Thyroid gland (tissue), 4 donors: ENCODE data around the gene PDGFC. TPM values are rescaled to one million over a fixed set of nuclear protein-coding genes. Genes with fewer than 3 reads are reported as not detected.

Experiments used
- DNase-seq, 2 donors: peaks; one replicate each; pipeline ENCODE4 v3.0.0-alpha.2; 2019
- H3K27ac ChIP-seq, 3 donors: fragments of 200-600 bp; sonication (generic); 1 replicate in 2 of 3; 2 replicates in 1 of 3; pipeline ENCODE4 v1.5.1; 2016 to 2019; ENCODE audit warnings: mild to moderate bottlenecking in 1 of 3, moderate library complexity in 1 of 3
- H3K27me3 ChIP-seq: fragments of 200-600 bp; sonication (generic); one replicate; pipeline ENCODE4 v1.5.1; 2019
- H3K36me3 ChIP-seq, 2 donors: fragments of 200-600 bp; sonication (generic); one replicate each; pipeline ENCODE4 v1.5.1; 2016 to 2019
- H3K4me1 ChIP-seq, 2 donors: fragments of 200-600 bp; sonication (generic); one replicate each; pipeline ENCODE4 v1.5.1; 2017 to 2019
- H3K4me3 ChIP-seq, 3 donors: fragments of 200-600 bp; sonication (generic); replicated peaks in 1 of 3; 1 replicate in 2 of 3; 2 replicates in 1 of 3; pipeline ENCODE4 v1.5.1; 2016; ENCODE audit warnings: mild to moderate bottlenecking in 1 of 3
- H3K9me3 ChIP-seq: fragments of 200-600 bp; sonication (generic); one replicate; pipeline ENCODE4 v1.5.1; 2017
- CTCF ChIP-seq, 6 experiments: fragments of 200-600 bp in 3 of 6; fragments of 450-650 bp in 3 of 6; sonication (generic) in 3 of 6; IDR thresholded peaks; one replicate each; pipeline ENCODE4 v1.5.1; 2016 to 2019; ENCODE audit warnings: antibody characterized with exemption in 6 of 6, mild to moderate bottlenecking in 2 of 6, inconsistent platforms in 1 of 6, moderate library complexity in 1 of 6
- POLR2A ChIP-seq, 2 donors: fragments of 450-650 bp; IDR thresholded peaks; one replicate each; pipeline ENCODE4 v1.6.1; 2017; ENCODE audit warnings: antibody characterized with exemption in 2 of 2, mild to moderate bottlenecking in 2 of 2, moderate library complexity in 1 of 2
- WGBS, 2 donors: methylation state at CpG; one replicate each; pipeline ENCODE4 v1.1.5; 2017; 5-methylcytosine and 5-hydroxymethylcytosine counted together
- intact Hi-C: fragments of 100-400 bp; cut with DNase I; formaldehyde crosslinking; loops from one replicate; pipeline ENCODE4 v1.15.1; 2023
- total RNA-seq, 4 donors: library from RNA; depleted of rRNA; stranded (reverse); fragments of >200 nt; gene quantifications; one replicate each; pipeline ENCODE4 v1.2.3, GENCODE V29; 2016

Gene PDGFC
- total RNA-seq, 4 donors from 2014 or later, result 28.9 to 34.6 (median 29.9) TPM

DNA sequence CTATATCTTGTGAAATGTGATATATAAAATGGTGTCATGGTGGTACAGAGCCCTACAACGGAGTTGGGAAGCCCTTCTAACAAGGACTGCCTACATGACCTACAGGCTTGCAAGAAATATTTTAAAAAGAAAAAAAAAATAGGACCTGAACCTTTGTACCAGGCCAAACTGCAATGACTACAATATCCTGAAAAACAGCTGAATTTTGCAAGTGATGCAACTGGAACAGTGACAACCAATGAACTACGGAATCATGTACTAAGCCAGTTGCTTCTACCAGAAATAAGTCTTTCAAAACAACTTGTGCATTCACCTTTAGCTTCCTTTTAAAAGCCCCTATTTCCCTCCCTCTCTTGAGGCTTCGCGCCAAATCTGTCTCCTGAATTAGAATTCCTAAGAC, 58.4 kb downstream of the PDGFC start:
- H3K27ac ChIP-seq, result no peak overlapping the region
- no peak overlapping the region for H3K4me3 ChIP-seq
- TF ChIP-seq CTCF (IDR thresholded peaks at IDR 0.05) (no peak), POLR2A (IDR thresholded peaks at IDR 0.05) (no peak)
- no peaks in the 10 kb centered on the region for H3K36me3 ChIP-seq
- peaks cover 8 to 15% of the 10 kb centered on the region in 2 donors for H3K4me1 ChIP-seq
- no peaks in the 10 kb centered on the region for H3K27me3 ChIP-seq
- intact Hi-C loops, result no loop called here
- H3K9me3 ChIP-seq, result no peaks in the 10 kb centered on the region
- 93 to 95% methylated on average over 4 of the region's 4 CpGs for WGBS, 2 donors
- no peak for DNase-seq

GRCh38 chr4:156909010-156909409, 62.6 kb downstream of the PDGFC start:
- H3K4me3 ChIP-seq, result no peak overlapping the region
- no peak for DNase-seq
- WGBS, 2 donors, result 80 to 83% methylated on average over 2 of the region's 2 CpGs
- no peak for TF ChIP-seq CTCF (IDR thresholded peaks at IDR 0.05)
- no peak for TF ChIP-seq POLR2A (IDR thresholded peaks at IDR 0.05)
- H3K27ac ChIP-seq, result no peak overlapping the region
- peaks cover 0 to 10% of the 10 kb centered on the region in 2 donors for H3K4me1 ChIP-seq
- H3K36me3 ChIP-seq, result no peaks in the 10 kb centered on the region
- H3K27me3 ChIP-seq, result no peaks in the 10 kb centered on the region
- intact Hi-C loops, result no loop called here
- H3K9me3 ChIP-seq, result no peaks in the 10 kb centered on the region

DNA sequence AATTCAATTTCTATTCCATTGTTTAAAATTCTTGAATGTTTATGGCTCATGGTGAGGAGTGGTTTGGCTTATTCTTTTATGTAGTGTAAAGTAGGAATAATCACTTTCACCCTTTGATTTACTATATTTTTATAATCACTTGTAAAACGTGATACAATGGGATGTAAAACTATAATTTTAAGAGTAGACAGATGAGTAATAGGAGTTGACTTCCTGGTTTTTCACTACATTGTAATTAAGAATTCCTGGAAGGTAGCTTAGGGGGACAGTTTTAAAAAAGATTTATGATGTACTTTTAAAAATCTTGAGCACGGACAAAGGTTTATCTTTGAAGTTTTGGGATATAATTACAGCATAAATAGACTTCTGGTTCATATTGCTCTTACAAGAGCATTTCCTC, 65.3 kb downstream of the PDGFC start:
- H3K9me3 ChIP-seq, result no peaks in the 10 kb centered on the region
- no peaks in the 10 kb centered on the region for H3K27me3 ChIP-seq
- TF ChIP-seq POLR2A (IDR thresholded peaks at IDR 0.05), result no peak
- TF ChIP-seq CTCF (IDR thresholded peaks at IDR 0.05), result no peak
- H3K4me3 ChIP-seq, result no peak overlapping the region
- intact Hi-C loops, result no loop called here
- no peaks in the 10 kb centered on the region for H3K36me3 ChIP-seq
- DNase-seq, result no peak
- 59 to 77% methylated on average over 2 of the region's 2 CpGs for whole genome bisulfite sequencing, 2 donors
- H3K27ac ChIP-seq, result no peak overlapping the region
- H3K4me1 ChIP-seq, result no peaks in the 10 kb centered on the region

GRCh38 chr4:156901871-156902270, 69.7 kb downstream of the PDGFC start:
- Histone ChIP-seq H3K4me3 (no peak overlapping the region), H3K27me3 (no peaks in the 10 kb centered on the region), H3K27ac (no peak overlapping the region), H3K4me1 (no peaks in the 10 kb centered on the region), H3K9me3 (no peaks in the 10 kb centered on the region), H3K36me3 (no peaks in the 10 kb centered on the region)
- DNase-seq, result no peak
- intact Hi-C loops, result no loop called here
- WGBS, 2 donors, result 90 to 91% methylated on average over 3 of the region's 3 CpGs
- TF ChIP-seq POLR2A (IDR thresholded peaks at IDR 0.05), result no peak
- TF ChIP-seq CTCF (IDR thresholded peaks at IDR 0.05), result no peak

DNA sequence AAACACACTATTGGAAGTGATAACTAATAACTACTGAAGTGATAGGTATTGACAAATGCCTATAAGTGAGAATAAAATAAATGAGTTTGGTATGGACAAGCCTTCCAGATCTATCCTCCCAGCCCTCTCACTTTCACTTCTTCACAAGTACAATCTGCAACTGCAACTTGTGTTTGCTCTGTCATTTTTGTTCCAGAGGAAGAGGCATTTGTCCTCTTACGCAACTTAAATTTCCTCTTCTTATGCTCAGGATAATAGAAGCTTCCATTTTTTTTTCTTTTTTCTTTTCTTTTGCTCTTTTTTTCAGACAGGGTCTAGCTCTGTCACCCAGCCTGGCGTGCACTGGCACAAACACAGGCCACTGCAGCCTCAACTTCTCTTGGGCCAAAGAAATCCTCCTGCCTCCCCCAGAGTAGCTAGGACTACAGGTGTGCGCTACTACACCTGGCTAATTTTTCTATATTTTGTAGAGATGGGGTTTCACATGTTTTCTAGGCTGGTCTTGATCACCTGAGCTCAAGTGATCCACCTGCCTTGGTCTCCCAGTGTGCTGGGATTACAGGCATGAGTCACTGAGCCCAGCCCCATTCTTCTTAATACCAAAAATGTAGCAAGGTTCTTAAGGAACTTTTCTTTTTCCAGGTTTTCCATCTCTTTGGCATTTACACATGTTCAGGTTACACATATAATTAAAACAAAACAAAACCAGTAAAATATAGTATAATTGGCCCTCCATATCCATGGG, 73.1 kb downstream of the PDGFC start:
- Histone ChIP-seq H3K36me3 (no peaks in the 10 kb centered on the region), H3K27ac (no peak overlapping the region), H3K4me3 (no peak overlapping the region), H3K4me1 (no peaks in the 10 kb centered on the region), H3K9me3 (no peaks in the 10 kb centered on the region), H3K27me3 (no peaks in the 10 kb centered on the region)
- no peak for DNase-seq
- TF ChIP-seq CTCF (IDR thresholded peaks at IDR 0.05), result no peak
- no peak for TF ChIP-seq POLR2A (IDR thresholded peaks at IDR 0.05)
- WGBS, 2 donors, result 65 to 96% methylated on average over 3 of the region's 3 CpGs
- intact Hi-C loops, result no loop called here
